NCI-H2171 treated with DMSO at 0.1 percent for 48 hours (cell line): ENCODE measurements around the gene SIGLEC7.

Experiments
- DNase-seq: peaks from one replicate; lab custom pipeline; 2025; lab: John Stamatoyannopoulos, UW

Gene SIGLEC7

GRCh38 chr19:51142119-51142518, at the start of gene SIGLEC7:
Gene SIGLEC7 (plus strand): TSS chr19:51142301. CDS start chr19:51142370, 69 bp downstream.
- no peak for DNase-seq

GRCh38 chr19:51093101-51093500, 49.0 kb upstream of the SIGLEC7 start:
- no peak for DNase-seq

- DNase-seq = no peak
These were observed 48.4 kb upstream of the SIGLEC7 start for GRCh38 chr19:51093510-51094345.

- no peak for DNase-seq
These were observed 47.3 kb upstream of the SIGLEC7 start for GRCh38 chr19:51094696-51095279.

- DNase-seq = no peak
These were observed 45.5 kb upstream of the SIGLEC7 start for GRCh38 chr19:51096473-51097165.

- DNase-seq = peak; percentile 41
These were observed 44.8 kb upstream of the SIGLEC7 start for GRCh38 chr19:51097166-51097738.

GRCh38 chr19:51097796-51098195, 44.3 kb upstream of the SIGLEC7 start:
- no peak for DNase-seq

GRCh38 chr19:51098365-51099046, 43.6 kb upstream of the SIGLEC7 start:
- DNase-seq = no peak

- no peak for DNase-seq
These were observed 43.1 kb upstream of the SIGLEC7 start for GRCh38 chr19:51099047-51099382.

- no peak for DNase-seq
These were observed 41.5 kb upstream of the SIGLEC7 start for GRCh38 chr19:51100601-51101000.

- DNase-seq = no peak
These were observed 40.8 kb upstream of the SIGLEC7 start for GRCh38 chr19:51101171-51101865.

- no peak for DNase-seq
These were observed 39.1 kb upstream of the SIGLEC7 start for GRCh38 chr19:51102991-51103390.

- DNase-seq = no peak
These were observed 38.2 kb upstream of the SIGLEC7 start for GRCh38 chr19:51103926-51104341.

GRCh38 chr19:51107406-51108065, 34.6 kb upstream of the SIGLEC7 start:
- DNase-seq = no peak

- peak; percentile 99 for DNase-seq
These were observed 33.9 kb upstream of the SIGLEC7 start, which contains the start of gene CTU1 for GRCh38 chr19:51108066-51108804. Gene CTU1 (minus strand): TSS chr19:51108409. CDS start chr19:51104569, 3,840 bp downstream.

- no peak for DNase-seq
These were observed 33.3 kb upstream of the SIGLEC7 start for GRCh38 chr19:51108805-51109146.

GRCh38 chr19:51110666-51110971, 31.5 kb upstream of the SIGLEC7 start:
- DNase-seq = no peak

- DNase-seq = no peak
These were observed 30.5 kb upstream of the SIGLEC7 start for GRCh38 chr19:51111606-51112005.

GRCh38 chr19:51114087-51114729, 27.9 kb upstream of the SIGLEC7 start:
- no peak for DNase-seq

GRCh38 chr19:51116736-51117286, 25.3 kb upstream of the SIGLEC7 start:
- DNase-seq = no peak
